NOMO-1 treated with DMSO at 0.1 percent for 48 hours (cell line): ENCODE data around the gene OTOG.
"Not testable (repeated sequence)": the region's sequence is repeated elsewhere in the genome, so short reads cannot be mapped to it uniquely, and the experiment has no call there.

ENCODE experiments used
- DNase-seq: peaks from one replicate; lab custom pipeline; 2025; ENCODE audit not compliant: unreplicated experiment; lab: John Stamatoyannopoulos, UW

OTOG gene

DNA sequence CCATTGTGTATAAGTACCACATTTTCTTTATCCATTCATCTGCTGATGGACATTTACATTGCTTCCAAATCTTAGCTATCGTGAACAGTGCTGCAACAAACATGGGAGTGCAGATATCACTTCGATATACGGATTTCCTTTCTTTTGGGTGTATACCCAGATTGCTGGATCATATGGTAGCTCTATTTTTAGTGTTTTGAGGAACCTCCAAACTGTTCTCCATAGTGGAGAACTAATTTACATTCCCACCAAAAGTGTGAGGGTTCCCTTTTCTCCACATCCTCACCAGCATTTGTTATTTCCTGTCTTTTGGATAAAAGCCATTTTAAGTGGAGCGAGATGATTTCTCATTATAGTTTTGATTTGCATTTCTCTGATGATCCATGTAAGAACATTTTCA, 75.7 kb downstream of the OTOG start:
- not testable (repeated sequence) for DNase-seq

DNA sequence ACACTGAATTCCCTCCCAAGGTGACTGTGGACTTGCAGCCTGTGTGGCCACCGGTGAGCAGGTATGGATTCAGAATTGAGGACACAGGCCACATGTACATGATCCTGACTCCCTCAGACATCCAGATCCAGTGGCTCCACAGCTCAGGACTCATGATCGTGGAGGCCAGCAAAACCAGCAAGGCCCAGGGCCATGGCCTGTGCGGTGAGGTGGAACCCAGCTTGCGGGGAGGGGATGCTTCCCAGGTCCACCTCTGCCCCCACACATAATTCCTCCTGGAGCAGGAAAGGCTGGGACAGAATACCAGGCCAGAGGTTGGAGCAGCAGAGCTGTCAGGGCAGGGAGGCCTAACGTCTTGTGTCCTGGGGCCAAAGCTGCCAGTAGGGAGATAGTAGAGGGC, 82.1 kb downstream of the OTOG start:
- DNase-seq: no peak

DNA sequence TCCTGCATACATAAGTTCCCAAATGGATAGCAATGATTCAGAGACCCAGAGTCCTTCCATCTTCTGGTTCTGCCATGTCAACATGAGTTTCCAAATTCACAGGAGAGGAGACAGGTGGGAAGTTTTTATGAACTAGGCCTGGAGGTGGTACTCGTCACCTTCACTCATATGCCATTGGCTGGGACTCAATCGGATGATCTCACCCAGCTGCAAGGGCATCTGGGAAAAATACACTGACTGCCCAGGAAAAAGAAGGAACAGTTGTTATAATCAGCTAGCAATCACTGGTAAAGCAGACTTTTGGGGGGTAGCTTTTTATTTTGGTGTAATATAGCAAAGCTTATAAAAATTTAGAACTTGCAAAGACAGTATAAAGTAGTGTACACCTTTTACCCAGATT, 83.9 kb downstream of the OTOG start:
- DNase-seq: no peak

DNA sequence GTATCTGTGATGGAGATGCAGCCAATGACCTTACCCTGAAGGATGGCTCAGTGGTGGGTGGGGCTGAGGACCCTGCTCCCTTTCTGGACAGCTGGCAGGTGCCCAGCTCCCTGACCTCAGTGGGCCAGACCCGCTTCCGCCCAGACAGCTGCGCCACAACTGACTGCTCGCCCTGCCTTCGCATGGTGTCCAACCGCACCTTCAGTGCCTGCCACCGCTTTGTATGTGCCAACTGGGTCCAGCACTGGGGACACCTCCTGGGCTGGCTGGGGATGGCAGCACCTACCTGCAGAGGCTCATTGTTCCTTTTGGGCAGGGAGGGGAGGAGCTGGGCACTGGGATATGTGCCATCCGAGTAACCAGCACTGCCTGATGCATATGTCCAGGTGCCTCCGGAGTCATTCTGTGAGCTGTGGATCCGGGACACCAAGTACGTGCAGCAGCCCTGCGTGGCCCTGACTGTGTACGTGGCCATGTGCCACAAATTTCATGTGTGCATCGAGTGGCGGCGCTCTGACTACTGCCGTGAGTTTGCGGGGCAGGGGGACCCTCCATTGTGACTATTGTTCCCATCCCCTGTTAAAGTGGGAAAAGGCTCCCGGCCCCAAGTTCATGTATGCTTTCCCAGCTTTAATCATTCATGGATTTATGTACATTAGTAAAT, 84.8 kb downstream of the OTOG start:
- DNase-seq: no peak

- DNase-seq: no peak
Observed at GRCh38 chr11:17633279-17633986, 86.4 kb downstream of the OTOG start.

DNA sequence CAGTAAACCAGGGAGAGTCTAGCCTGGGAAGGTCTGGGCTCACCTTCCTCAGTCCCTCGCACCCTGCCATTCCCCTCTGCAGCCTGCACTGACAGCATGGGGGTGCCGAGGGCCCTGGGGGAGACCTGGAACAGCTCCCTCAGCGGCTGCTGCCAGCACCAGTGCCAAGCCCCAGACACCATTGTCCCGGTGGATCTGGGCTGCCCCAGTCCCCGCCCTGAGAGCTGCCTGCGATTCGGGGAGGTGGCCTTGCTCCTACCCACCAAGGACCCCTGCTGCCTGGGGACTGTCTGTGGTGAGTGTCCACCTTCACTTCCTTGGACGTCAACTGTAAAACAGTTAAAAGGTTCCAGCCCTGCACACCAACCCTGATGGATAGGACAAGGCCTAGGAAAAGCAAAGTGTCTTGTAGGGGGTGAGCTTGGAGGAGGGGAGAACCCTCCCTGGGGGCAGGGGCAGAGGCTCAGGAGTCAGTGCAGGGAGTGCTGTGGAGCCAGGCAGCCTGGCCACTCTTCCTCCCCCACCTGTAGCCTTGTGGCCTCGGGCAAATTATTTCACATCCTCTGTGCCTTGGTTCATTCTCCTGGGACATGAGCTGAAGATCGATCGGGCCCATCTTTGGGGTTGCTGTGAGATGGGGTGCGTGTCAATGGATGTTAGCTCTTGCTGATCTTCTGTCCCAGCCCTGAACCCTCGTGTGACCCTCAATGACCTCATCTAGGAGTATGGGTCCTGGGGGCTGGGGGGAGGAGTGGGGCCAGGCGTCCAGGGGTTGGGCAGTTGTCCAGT, 87.1 kb downstream of the OTOG start:
- no peak for DNase-seq

DNA sequence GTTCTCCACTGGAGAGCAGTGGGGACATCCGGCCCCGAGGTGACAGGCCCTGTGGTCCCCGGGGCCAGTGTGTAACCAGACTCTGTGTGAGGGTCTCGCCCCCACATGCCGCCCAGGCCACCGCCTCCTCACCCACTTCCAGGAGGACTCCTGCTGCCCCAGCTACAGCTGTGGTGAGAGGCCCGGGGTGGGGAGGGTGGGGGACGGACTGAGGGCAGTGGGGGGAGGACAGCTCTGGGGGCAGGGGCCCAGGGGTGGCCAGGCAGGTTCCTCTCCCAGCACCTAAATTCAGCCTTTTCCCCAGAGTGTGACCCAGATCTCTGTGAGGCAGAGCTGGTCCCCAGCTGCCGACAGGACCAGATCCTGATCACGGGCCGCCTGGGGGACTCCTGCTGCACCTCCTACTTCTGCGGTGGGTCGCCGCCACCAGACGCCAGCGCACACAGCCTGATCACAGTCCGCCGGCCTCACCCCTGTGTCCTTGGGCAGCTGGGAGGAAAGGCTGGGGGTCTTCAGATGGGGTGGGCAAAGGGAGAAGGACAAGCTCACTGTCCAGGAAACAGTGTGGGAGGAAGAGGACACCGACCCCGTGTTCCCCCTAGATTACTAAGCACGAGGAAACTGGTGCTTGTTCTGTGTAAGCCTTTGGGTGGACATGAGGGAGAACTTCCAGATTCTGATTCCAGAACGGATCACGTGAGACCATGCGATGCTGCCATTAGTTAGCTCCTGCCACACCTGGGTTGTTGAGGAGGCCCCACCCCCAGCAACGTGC, 87.9 kb downstream of the OTOG start:
- DNase-seq: no peak

DNA sequence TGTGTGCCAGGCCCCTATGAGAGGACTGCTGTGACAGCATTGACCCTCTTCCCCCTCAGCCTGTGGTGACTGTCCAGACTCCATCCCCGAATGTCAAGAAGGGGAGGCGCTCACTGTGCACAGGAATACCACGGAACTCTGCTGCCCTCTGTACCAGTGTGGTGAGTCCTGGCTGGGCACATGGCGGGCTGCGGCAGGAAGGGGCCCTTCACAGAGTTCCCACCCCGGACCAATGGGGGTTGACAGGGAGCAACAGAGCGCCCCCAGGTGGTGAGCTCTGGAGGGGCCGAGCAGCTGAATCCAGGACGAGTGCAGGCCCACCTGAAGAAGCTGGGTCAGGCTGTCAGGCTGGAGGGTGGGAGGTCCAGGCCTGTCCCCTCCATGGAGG, 88.5 kb downstream of the OTOG start:
- no peak for DNase-seq

DNA sequence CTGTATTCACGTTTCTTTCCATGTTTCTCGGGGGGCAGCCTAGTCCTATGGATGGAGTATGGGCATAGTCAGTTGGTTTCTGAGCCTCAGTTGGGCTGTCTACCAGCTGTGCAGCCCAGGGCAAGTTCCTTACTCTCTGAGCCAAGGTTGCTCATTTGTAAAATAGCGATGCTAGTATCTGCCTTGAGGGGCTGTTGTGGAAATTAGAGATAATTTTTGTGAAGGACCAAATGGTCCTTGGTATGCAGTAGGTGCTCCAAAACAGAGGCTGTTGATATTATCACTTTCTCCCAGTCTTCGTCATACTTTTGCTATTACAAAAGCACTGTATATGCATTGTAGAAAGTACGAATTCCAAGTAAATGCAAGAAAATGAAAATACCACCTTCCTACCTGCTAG, 89.7 kb downstream of the OTOG start:
- no peak for DNase-seq

DNA sequence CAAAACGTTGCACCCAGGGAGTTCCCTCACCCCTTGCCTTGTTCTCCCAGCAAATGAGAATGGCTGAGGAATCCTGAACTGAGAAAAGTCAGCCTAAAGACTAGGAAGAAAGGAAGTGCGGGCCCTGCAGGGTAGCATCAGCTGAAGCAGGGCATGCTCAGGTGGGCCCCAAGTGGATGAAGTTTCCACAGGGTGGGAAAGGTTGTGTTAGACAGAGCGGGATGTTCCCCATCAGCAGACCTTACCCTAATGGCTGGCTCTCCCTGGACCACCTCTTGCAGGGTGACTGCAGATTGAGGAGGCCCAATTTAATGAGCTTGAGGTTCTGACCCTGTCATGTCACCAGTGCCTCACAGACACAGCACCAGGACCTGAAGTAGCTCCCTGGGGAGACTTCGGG, 90.8 kb downstream of the OTOG start:
- no peak for DNase-seq

DNA sequence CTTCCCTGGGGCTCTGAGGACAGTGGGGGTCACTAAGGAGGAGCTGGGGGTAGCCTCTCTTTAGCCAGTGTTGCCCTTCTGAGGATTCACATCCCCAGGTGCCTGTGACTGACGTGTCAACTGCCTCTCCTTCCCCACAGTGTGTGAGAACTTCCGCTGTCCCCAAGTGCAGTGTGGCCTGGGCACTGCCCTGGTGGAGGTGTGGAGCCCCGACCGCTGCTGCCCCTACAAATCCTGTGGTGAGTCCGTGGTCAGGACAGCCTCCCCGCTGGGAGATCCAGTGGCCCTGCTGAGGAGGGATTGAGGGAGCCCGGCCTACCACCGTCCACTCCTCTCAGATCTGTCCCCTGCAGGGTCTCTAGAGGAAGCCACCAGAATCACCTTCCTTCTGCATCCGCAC, 91.3 kb downstream of the OTOG start:
- DNase-seq: no peak

DNA sequence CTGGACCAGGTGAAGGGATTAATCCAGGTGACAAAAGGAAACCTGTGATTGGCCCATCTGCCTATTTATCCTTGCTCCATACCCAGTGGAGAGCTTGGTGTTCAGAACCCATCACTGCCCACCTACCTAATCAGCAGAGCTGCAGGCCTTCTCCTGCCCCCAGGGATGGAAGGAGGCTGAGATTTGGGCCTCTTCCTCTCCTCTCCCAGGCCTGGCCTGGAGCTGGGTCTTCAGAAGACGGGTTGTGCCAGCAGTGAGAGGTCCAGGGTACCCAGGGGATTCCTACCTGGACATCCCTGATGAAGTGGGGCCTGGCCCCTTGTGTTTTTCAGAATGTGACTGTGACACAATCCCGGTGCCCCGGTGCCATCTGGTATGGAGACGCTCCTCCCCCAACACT, 92.0 kb downstream of the OTOG start:
- DNase-seq: no peak

GRCh38 chr11:17639781-17640180, 92.7 kb downstream of the OTOG start:
- no peak for DNase-seq

DNA sequence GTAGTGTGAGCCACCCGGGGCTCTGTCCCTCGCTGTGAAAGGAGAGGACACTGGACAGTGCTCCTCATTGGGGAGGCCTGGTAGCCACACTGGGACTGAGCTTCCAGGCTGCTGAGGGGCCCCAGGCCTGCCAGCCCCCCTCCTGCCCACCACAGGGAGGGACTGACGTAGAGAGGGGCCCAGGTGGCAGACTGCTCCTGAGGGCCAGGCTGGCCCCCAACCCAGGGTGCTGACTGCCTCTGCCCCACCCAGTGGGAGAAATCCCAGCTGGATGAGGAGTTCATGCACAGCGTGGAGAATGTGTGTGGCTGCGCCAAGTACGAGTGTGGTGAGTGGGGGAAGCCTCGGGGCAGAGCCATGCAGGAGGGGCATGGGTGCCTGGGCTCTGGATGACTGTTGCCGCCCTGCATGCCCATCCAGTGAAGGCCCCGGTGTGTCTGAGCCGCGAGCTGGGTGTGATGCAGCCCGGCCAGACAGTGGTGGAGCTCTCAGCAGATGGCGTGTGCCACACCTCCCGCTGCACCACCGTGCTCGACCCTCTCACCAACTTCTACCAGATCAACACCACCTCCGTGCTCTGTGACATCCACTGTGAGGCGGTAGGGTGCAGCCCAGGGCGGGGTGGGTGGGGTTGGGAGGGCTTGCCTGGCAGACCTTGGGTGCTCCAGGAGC, 93.6 kb downstream of the OTOG start:
- no peak for DNase-seq

DNA sequence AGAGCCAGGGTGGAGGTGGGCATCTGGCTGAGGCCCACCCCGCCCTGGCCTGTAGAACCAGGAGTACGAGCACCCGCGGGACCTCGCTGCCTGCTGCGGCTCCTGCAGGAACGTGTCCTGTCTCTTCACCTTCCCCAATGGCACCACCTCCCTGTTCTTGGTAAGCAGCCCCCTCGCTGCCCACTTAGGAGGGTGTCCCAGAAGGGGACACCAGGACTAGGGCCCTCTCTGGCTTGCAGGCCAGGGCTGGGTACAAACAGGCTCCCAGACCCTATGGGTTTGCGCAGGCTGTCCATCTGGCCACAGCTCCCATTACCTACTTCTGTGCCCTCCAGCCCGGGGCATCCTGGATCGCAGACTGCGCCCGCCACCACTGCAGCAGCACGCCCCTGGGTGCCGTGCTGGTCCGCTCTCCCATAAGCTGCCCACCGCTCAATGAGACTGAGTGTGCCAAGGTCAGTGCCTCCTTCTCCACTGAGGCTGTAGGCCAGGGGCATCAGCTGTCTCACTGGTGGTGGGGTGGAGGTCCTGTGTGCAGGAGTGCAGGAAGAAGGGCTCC, 94.8 kb downstream of the OTOG start:
- no peak for DNase-seq

DNA sequence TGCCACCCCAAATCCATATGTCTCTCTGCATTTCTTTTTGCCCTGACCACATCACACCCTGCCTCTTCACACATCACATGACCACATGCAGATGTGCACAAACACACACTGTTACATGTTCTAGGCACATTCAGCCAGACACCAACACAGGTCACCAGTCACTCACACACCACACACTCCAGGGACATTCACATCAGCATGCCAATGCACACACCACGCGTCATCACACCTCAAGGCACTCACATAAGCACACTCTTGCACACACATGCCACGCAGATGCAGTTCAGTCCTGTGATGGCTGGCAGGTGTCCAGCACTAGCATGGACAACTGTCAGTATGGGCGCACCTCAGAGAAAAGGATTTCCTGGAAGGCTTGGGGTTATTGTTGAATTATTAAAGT, 95.3 kb downstream of the OTOG start:
- DNase-seq: no peak

DNA sequence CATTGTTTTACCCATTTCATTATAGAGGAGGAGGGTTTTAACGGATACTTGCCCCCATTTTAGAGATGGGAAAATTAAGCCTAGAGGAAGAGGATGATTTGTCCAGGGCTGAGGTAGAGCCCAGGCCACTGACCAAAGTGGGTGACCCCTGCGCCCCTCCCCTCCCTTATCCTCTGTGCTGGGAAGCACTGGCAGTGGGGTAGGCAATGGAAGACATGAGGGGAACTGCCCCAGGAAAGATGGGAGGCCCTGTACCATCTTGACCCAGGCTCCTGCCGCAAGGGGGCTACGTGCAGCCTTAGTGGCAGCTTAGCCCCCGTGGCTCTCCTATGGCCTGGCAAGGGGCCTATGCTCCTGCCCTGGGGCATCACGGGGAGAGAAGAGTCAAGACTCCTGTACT, 95.9 kb downstream of the OTOG start:
- DNase-seq: no peak

DNA sequence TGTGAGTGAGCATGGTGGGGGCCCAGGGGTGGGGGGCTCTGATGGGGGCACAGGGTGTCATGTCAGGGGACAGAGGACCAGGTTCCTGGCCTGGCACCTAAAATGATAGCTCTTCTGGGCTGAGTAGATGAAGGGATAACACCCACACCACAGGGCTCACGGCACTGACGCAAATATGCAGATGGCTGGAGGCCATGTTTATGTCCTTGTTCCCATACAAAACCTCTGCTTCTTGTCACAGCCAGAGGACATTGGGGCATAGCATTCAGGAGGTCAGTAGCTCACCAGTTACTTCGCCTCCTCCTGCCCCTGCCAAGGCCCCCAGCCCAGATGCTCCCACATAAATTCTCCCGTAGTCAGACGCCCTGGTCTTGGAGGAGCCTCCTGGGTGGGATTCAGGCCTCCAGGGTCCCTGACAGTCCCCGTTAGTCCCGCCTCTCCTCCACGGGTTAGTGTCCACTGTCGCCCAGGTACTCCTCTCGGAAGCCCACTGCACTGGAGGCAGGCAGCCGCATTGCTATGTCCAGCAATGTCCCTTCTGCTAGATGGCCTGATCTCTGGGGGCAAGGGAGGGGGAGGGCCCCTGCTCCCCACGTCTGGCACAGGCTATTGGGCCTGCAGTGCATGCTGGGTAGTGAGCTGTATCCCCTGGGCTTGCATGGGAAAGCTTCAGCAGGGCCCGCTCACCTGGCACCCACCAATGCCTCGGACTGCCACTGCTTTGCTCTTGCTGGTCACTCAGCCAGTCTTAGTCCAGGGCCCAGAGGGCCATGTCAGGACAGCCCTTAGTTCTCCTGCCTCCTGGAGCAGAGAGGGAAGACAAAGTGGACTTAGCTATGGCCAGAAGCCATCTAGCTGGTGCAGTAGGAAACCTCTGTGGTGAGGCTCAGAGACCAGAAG, 96.7 kb downstream of the OTOG start:
- DNase-seq: no peak

GRCh38 chr11:17645190-17645970, 98.3 kb downstream of the OTOG start:
- DNase-seq: no peak
